Nephron progenitor cell (in vitro differentiated cells): ENCODE measurements around the gene KIF16B.

Experiments used
- DNase-seq: peaks from one replicate; pipeline ENCODE4 v3.0.0; 2021
- H3K27ac Mint-ChIP-seq: 2 replicates; pipeline ENCODE4 v1.8.0; 2021; ENCODE audit warnings: mild to moderate bottlenecking, moderate library complexity, mixed read lengths
- H3K27me3 Mint-ChIP-seq: 2 replicates; pipeline ENCODE4 v1.8.0; 2021; ENCODE audit warnings: mild to moderate bottlenecking, low read depth, mixed read lengths; ENCODE audit not compliant: poor library complexity
- H3K36me3 Mint-ChIP-seq: 2 replicates; pipeline ENCODE4 v1.8.0; 2021; ENCODE audit warnings: low read depth, mixed read lengths
- H3K4me1 Mint-ChIP-seq: 2 replicates; pipeline ENCODE4 v1.8.0; 2021; ENCODE audit warnings: mixed read lengths
- H3K4me3 Mint-ChIP-seq: 2 replicates; pipeline ENCODE4 v1.8.0; 2021; ENCODE audit warnings: mild to moderate bottlenecking, moderate library complexity, mixed read lengths
- H3K9me3 Mint-ChIP-seq: 2 replicates; pipeline ENCODE4 v1.8.0; 2021; ENCODE audit warnings: mild to moderate bottlenecking, moderate library complexity, mixed read lengths
- CTCF ChIP-seq: fragments of 200-600 bp; sonication (generic); IDR thresholded peaks from 2 replicates; pipeline ENCODE4 v1.5.0; 2021; ENCODE audit warnings: antibody characterized with exemption

Gene KIF16B

GRCh38 chr20:16381444-16381843, 191.8 kb downstream of the KIF16B start:
- peaks cover 47% of the 10 kb centered on the region for H3K36me3 Mint-ChIP-seq
- H3K4me3 Mint-ChIP-seq, result no peak overlapping the region
- no peaks in the 10 kb centered on the region for H3K27me3 Mint-ChIP-seq
- no peaks in the 10 kb centered on the region for H3K9me3 Mint-ChIP-seq
- DNase-seq, result no peak
- no peaks in the 10 kb centered on the region for H3K4me1 Mint-ChIP-seq
- H3K27ac Mint-ChIP-seq, result no peak overlapping the region
- no peak for TF ChIP-seq CTCF

GRCh38 chr20:16378712-16379370, 194.4 kb downstream of the KIF16B start:
- H3K27me3 Mint-ChIP-seq, result no peaks in the 10 kb centered on the region
- no peaks in the 10 kb centered on the region for H3K9me3 Mint-ChIP-seq
- DNase-seq, result no peak
- H3K4me1 Mint-ChIP-seq, result no peaks in the 10 kb centered on the region
- TF ChIP-seq CTCF, result no peak
- H3K27ac Mint-ChIP-seq, result no peak overlapping the region
- peaks cover 58% of the 10 kb centered on the region for H3K36me3 Mint-ChIP-seq
- H3K4me3 Mint-ChIP-seq, result no peak overlapping the region

- Mint-ChIP-seq H3K27ac (no peak overlapping the region), H3K36me3 (peaks cover 66% of the 10 kb centered on the region)
These were observed 195.1 kb downstream of the KIF16B start for GRCh38 chr20:16378122-16378521.

DNA sequence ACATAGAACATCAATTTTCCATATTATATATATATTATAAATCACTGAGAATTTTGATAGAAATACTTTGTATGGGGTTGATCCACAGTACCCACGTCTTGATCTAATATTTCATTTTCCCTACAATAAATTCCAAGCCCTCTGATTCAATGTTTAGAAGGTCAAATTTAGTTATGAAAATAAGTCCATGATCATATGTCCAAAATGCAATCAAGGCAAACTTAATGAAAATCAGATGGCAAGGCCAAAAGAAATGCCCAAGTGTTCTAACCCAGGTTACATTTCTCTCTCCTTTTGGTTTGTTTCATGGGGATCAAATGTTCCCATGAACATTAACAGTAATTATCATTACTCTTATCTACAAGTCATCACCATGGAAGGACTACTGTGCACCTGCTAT, 203.8 kb downstream of the KIF16B start:
- Mint-ChIP-seq H3K36me3 (peaks cover 78% of the 10 kb centered on the region), H3K9me3 (no peaks in the 10 kb centered on the region)

More at GRCh38 chr20:16378122-16378521, 195.1 kb downstream of the KIF16B start:
- DNase-seq, result no peak
- Mint-ChIP-seq H3K9me3 (no peaks in the 10 kb centered on the region), H3K27me3 (no peaks in the 10 kb centered on the region), H3K4me3 (no peak overlapping the region), H3K4me1 (no peaks in the 10 kb centered on the region)
- TF ChIP-seq CTCF, result no peak

GRCh38 chr20:16368645-16369292, 204.5 kb downstream of the KIF16B start:
- no peak overlapping the region for H3K4me3 Mint-ChIP-seq
- DNase-seq, result no peak
- H3K36me3 Mint-ChIP-seq, result peaks cover 75% of the 10 kb centered on the region
- H3K27me3 Mint-ChIP-seq, result peaks cover 4% of the 10 kb centered on the region
- no peaks in the 10 kb centered on the region for H3K9me3 Mint-ChIP-seq
- H3K4me1 Mint-ChIP-seq, result no peaks in the 10 kb centered on the region
- TF ChIP-seq CTCF, result no peak
- no peak overlapping the region for H3K27ac Mint-ChIP-seq

More for the DNA sequence above, 203.8 kb downstream of the KIF16B start:
- DNase-seq, result no peak
- no peak for TF ChIP-seq CTCF
- Mint-ChIP-seq H3K27me3 (peaks cover 4% of the 10 kb centered on the region), H3K27ac (no peak overlapping the region), H3K4me3 (no peak overlapping the region), H3K4me1 (no peaks in the 10 kb centered on the region)
